ENCODE results near the gene ANKH. TPM values are rescaled to one million over a fixed set of nuclear protein-coding genes. Genes with fewer than 3 reads are reported as not detected.

The ANKH gene
- total and polyA plus RNA-seq, 12 donors = 4.8 to 45.6 (median 30.9) TPM

- Histone ChIP-seq H3K4me1 (replicated peaks in 1 of 2) (peaks cover 0 to under 1% of the 10 kb centered on the region in 2 donors), H3K27me3 (no peaks in the 10 kb centered on the region), H3K9me3 (replicated peaks in 1 of 3) (no peaks in the 10 kb centered on the region), H3K36me3 (replicated peaks in 1 of 2) (no peaks in the 10 kb centered on the region), H3K27ac (no peak overlapping the region), H3K4me3 (no peak overlapping the region)
- intact Hi-C loops (cut with DNase I) = no loop called here
- TF ChIP-seq CTCF (IDR thresholded peaks at IDR 0.05) = no peak
- TF ChIP-seq POLR2A (IDR thresholded peaks at IDR 0.05) = no peak
- 76 to 84% (median 79%) methylated on average over 6 of the region's 6 CpGs for WGBS, 4 donors
- no peak for DNase-seq
Measured at GRCh38 chr5:14895301-14895700, 23.7 kb upstream of the ANKH start.

GRCh38 chr5:14894748-14895147 lies 23.2 kb upstream of the ANKH start:
- no peak overlapping the region for H3K4me3 ChIP-seq
- intact Hi-C loops (cut with DNase I) = no loop called here
- 86 to 91% (median 87%) methylated on average over 3 of the region's 3 CpGs for WGBS, 4 donors
- H3K36me3 ChIP-seq (replicated peaks in 1 of 2) = no peaks in the 10 kb centered on the region
- no peaks in the 10 kb centered on the region for H3K27me3 ChIP-seq
- TF ChIP-seq POLR2A (IDR thresholded peaks at IDR 0.05) = no peak
- no peak for TF ChIP-seq CTCF (IDR thresholded peaks at IDR 0.05)
- no peak overlapping the region for H3K27ac ChIP-seq
- no peaks in the 10 kb centered on the region for H3K4me1 ChIP-seq (replicated peaks in 1 of 2)
- H3K9me3 ChIP-seq (replicated peaks in 1 of 3) = no peaks in the 10 kb centered on the region
- DNase-seq = no peak

GRCh38 chr5:14893381-14893780 lies 21.8 kb upstream of the ANKH start:
- DNase-seq = no peak
- TF ChIP-seq CTCF (IDR thresholded peaks at IDR 0.05) = no peak
- no peak for TF ChIP-seq POLR2A (IDR thresholded peaks at IDR 0.05)
- H3K27ac ChIP-seq = no peak overlapping the region

GRCh38 chr5:14890846-14891245 lies 19.3 kb upstream of the ANKH start:
- 77 to 87% (median 84%) methylated on average over 5 of the region's 5 CpGs for WGBS, 4 donors
- intact Hi-C loops (cut with DNase I) = no loop called here
- no peak for DNase-seq

More at GRCh38 chr5:14893381-14893780, 21.8 kb upstream of the ANKH start:
- Histone ChIP-seq H3K9me3 (replicated peaks in 1 of 3) (no peaks in the 10 kb centered on the region), H3K4me1 (replicated peaks in 1 of 2) (no peaks in the 10 kb centered on the region), H3K36me3 (replicated peaks in 1 of 2) (no peaks in the 10 kb centered on the region), H3K4me3 (no peak overlapping the region), H3K27me3 (no peaks in the 10 kb centered on the region)
- intact Hi-C loops (cut with DNase I) = no loop called here

More at GRCh38 chr5:14890846-14891245, 19.3 kb upstream of the ANKH start:
- Histone ChIP-seq H3K4me3 (no peak overlapping the region), H3K4me1 (replicated peaks in 1 of 2) (no peaks in the 10 kb centered on the region), H3K36me3 (replicated peaks in 1 of 2) (no peaks in the 10 kb centered on the region), H3K27me3 (no peaks in the 10 kb centered on the region), H3K9me3 (replicated peaks in 1 of 3) (no peaks in the 10 kb centered on the region), H3K27ac (no peak overlapping the region)
- TF ChIP-seq POLR2A (IDR thresholded peaks at IDR 0.05) = no peak
- no peak for TF ChIP-seq CTCF (IDR thresholded peaks at IDR 0.05)
